Stromal cell of bone marrow (primary cell): ENCODE measurements around the gene SDC1.

ENCODE experiments used
- DNase-seq: peaks from one replicate; pipeline ENCODE4 v3.0.0-alpha.2; 2012; ENCODE audit warnings: low read depth

The SDC1 gene

DNA sequence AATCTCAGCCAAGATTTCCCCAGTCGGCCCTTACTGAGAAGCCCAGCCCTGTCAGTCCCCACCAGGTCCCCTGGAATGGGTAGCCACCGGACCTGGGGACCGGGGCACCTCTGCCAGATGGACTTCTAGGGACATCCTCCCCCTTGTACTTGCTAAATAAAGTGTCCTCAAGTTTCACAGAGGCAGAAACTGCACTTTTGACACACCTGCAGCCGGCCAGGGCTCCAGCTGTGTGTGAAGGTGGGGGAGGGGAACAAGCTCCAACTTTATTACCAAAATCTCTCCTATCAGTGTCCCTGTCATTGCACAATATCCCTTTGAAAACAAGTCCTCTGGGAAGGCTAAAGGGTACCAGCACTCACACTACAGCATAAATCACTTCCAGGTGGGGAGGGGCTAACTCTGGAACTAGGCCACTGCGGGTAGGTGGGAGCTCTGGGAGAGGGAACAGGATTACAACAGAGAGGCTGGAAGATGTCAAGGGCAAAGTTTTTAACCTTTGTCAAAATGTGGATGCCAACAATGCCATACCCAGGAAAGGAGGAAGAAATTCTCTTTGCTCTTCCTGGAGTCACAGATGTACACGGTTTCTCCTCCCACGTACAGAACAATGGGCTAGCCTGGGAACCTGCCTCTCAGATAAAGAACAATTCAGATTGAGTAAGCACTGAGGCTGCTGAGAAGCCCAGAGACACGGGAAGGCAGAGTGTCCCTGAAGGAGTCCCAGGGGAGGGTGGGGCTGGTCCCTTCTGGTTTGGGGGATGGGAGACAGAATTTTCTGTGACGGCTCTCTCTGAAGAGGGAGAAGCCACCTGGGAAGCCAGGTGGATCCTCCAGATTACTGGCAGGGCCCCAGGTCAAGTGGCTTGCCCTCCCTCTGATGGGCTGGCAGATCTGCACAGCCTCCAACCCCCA, 11.0 kb downstream of the SDC1 start:
- no peak for DNase-seq

DNA sequence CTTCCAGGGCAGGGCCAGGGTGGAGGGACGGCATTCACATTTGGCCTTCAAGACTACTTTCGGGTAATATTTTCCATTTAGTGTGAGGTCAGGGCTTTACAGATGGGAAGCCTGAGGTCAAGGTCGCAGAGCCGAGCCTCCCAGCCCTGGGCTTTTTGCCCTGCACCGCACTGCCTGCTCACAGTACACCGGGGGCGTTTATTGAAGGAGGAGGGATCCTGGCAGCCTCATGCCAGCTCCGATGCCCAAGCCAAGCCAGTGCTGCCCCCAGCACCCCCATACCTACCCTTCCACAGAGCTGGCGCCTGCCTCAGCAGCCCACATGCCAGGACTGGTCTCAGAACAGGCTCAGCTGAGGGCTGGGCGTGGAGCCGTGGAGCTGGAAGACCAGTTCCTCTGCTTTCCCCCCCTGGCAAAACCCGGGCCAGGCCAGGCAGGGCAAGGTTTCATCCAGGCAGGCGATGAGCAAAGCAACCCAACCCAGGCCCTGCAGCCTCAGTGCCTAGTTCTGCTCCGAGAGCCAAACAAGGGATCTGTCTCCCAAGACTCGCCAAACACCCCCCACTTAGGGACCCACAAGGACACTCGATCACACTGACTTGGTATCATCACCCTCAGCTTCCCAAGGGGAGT, 11.9 kb downstream of the SDC1 start:
- DNase-seq, result no peak

DNA sequence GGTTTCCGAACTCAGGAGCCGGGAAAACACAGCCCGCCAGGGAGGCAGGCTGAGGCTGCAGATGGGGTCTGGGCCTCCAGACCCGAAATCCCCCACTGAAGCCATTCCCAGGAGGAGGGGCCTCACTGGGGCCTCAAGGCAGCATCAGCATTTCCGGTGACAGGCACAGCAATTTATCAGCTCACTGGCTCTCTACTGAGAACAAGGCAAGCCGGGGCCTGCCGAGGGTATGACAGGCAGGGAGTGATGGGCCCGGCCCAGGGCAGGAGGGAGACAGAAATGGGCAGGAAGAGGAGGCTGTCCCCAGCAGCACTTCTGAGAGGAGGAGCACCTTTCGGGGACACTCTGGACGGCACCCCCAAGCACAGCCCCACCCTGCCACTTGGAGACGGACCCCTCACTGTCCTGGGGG, 12.5 kb downstream of the SDC1 start:
- DNase-seq, result no peak

DNA sequence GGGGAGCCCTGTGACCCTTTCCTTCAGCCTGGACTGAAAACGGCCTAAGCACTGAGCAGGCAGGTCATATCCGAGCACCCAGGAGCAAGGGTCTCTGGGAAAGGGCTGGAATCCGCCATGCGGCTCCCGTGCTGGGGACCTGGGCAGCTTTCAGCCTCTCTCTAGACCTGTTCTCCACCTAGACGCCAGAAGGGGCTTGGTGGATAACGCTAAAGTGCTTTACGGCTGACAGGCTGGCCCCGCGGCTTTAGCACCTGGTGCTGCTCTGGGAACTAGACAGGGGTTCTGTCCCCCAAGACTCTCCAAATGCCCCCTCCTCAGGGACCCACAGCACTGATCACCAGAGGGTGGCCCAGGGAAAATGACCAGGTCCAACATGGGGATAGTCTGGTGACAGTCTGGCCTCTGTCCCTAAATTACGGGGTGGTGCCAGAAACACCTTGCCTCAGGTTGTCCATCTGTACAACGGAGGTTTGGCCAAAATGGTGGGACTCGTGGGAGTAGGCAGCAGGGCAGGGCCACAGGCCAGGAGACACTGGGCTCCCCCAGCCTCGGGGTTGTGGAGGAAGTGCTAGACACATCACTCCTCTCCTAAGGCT, 13.0 kb downstream of the SDC1 start:
- no peak for DNase-seq

DNA sequence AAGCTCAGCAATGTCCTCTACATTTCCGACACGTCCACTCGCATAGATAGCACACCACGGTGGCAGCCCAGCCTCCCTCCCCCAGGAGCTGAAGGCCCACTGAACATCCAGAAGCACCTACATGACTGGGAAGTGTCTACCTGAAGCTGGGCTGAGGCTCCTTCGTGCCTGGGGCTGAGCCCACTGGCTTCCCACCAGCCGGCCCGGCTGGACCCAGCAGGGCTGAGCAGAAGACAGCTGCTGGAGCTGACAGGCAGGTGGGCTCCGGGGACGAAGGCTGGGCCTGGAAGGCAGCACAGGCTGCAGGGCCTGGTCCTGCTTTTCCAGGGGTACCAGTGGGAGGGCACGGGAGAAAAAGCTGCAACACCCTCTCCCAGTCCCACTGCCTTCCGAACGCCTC, 13.5 kb downstream of the SDC1 start:
- DNase-seq, result no peak

DNA sequence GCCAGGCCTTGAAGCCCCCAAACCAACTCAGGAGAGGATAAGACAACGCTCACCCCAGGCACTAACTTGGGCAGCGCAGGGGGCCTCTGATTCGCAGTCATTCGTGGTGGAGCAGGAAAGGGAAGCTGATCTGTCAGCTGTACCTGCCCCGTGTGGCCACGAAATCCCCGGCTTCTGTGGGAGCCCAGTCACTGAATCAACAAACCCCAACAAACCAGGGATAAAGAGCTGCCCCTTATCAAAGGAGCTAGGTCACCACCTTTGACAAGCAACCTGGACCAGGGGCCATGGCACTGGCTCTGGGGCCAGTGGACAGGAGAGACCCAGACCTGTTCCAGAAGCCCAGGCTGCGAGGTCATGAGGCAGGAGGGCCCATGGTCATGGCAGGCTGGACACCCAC, 14.5 kb downstream of the SDC1 start:
- DNase-seq, result no peak

DNA sequence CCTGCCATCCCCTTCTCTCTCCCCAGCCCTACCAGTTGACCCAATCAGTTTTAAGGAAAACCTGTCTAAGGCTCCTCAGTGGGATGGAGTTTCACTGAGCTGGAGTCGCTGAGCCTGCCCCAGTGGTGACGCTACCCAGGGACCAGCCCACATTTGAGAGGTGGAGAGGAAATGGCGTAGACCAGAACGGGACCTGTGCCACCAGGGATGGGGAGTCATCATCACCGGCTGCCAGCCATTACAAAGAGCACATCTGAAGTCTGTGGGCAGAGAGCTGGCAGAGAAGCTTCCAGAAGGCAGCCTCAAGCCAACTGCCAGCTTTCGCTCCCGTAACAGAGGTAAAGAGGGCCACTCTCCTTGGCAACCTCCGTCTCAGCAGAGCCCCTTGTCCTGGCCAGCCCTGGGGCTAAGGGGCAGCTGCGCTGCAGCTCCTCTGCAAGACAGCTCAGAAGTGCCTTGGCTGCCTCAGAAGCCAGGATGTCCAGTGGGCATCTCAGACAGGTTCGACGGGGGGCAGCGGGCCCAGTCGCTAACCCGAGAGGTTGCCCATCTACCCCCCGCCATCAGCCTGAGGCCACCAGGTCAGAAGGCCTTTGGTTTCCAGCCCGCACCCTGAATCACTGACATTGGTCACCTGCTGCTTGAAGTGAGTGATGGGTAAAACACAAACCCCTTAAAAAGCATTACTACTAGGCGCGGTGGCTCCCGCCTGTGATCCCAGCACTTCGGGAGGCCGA, 15.4 kb downstream of the SDC1 start:
- DNase-seq, result no peak

DNA sequence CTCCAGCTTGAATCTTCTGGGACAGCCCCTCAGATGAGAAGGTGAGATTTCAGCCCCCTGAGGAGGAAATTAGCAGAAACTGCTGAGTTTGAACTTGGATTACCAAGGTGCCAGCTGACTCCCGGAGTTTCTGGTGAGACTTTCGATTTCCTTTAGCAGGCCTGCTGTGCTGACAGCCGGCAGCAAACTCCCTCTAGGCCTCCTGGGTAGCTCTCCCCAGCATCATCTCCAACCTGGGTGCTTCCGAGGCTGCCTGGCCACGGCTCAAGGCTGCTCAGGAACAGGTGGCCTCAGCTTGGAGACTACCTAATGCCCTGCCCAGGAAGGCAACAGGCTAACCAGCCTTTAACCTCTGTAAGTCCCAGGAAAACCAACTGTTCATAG, 16.5 kb downstream of the SDC1 start:
- no peak for DNase-seq

DNA sequence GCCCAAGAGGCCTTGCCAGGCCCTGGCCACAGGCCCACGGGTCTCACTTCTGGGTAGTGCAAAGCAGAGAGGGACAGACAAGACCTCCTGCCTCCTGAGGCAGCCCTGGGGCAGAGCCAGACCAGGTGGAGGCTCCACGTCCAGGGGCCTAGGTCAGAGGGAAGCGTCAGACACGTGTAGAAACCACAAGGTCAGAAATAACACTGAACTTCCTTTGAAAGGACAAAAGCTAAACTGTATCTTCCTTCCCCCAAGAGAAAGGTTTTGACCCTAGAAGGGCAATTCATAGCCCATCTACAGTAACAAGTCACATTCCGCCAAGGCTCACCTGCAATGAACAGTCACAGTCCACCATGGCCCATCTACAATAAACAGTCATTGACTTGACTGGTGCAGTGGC, 17.9 kb downstream of the SDC1 start:
- no peak for DNase-seq

DNA sequence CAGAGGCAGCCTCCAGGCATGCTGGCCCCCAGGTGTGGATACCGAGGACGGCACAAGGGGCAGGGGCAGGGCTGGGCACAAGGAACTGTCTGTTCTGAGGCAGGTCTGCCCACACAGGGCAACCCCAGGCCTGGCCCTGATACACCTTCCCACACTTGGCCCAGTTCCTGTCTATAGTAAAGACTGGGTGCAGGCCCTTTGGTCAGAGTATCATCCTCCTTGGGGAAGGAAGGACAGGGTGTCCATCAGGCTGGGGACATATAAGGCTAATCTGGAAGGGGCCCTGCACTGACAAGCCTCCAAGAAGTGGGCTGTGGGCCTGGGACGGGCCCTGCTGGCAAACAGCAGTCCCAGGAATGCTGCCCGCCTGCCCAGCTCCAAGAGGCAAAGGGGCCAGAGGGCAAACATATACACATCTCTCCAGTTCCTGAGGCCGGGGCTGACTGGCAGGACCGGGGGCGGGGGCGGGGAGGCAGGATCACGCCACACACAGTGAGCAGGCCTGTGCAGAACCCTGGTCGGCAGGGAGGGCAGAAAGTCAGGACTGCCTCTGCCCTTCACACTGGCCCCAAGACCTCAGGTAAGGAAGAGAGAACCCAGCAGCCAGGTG, 18.9 kb downstream of the SDC1 start:
- no peak for DNase-seq

DNA sequence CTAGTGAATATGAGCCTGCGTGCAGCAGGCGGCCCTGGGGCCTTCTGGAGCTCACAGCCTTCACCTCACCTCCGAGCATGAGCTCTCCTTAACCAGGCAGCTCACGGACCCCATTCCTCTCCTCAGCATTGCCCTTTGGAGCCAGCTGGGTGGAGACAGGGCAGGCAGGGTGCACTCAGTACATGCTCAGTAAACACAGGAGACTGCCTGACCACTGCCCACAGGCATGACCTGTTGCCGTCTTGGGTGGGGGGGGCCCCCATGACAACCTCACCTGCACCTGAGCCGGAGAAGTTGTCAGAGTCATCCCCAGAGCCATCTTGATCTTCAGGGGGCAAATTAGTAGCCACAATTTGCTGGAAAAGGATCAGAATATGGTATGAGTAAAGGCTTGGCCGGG, 19.9 kb downstream of the SDC1 start:
- no peak for DNase-seq

DNA sequence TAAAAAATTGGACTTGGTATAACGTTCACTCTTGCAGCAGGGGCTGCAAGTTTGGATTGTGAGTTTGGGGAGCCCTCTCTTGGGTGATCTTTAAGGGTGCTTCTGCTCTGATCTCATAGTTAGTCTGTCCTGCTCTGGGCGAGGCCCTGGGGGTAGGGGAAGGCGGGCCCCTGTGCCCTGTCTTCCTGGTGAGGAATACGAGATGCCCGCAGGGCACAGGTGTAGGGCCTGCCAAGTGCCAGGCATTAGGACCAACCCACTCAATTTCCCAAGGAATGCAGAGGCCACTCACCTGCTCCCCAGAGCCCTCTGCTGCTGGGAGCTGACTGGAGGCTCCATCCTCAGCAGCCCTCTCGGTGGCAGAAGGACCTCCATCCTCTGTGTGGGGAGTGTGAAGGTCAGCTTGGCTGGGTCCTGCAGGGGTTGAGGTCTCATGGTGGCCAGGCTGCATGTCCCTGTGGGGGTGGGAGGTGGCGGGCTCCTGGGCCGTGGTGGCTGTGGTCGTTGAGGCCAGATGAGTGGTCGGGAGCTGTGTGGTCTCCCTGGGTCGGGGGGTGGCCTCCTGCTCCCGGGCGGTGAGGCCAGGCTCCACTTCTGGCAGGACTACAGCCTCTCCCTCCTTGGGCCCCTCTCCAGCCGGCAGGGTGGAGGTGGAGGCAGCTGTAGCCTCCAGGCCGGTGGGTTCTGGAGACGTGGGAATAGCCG, 21.3 kb downstream of the SDC1 start:
- no peak for DNase-seq

DNA sequence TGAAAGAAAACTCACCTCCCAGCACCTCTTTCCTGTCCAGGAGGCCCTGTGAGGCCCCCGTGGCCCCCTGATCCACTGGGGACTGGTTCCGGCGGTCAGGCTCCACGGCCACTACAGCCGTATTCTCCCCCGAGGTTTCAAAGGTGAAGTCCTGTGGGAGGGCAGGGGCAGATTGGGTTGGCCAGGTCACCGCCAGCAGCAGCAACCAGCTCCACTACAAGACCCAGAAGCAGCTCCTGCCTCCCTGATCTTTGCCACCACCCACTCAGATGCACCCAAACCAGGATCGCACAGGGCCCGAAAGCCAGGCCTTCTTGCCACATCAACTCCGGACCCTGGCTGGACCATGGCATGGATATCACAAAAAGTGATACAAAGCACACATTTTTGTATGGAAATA, 21.9 kb downstream of the SDC1 start:
- DNase-seq, result no peak

DNA sequence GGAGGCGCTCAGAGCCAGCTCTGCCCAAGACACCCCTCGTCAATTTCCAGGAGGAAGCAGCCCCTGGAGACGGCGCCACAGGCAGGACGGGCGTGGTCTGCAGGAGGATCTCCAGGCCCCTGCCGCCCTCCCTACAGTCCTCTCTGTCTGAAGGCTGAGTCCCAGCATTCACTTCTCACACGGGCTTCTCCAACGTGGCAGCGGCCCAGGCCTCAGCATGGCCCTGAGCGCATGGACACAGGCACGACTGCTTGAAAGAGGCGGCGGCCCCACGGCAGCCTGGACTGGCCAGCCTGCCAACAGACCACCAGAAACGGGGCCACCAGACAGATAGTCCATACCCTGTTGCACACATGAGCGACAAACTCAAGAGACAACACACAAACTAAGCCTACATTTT, 23.3 kb downstream of the SDC1 start:
- no peak for DNase-seq

DNA sequence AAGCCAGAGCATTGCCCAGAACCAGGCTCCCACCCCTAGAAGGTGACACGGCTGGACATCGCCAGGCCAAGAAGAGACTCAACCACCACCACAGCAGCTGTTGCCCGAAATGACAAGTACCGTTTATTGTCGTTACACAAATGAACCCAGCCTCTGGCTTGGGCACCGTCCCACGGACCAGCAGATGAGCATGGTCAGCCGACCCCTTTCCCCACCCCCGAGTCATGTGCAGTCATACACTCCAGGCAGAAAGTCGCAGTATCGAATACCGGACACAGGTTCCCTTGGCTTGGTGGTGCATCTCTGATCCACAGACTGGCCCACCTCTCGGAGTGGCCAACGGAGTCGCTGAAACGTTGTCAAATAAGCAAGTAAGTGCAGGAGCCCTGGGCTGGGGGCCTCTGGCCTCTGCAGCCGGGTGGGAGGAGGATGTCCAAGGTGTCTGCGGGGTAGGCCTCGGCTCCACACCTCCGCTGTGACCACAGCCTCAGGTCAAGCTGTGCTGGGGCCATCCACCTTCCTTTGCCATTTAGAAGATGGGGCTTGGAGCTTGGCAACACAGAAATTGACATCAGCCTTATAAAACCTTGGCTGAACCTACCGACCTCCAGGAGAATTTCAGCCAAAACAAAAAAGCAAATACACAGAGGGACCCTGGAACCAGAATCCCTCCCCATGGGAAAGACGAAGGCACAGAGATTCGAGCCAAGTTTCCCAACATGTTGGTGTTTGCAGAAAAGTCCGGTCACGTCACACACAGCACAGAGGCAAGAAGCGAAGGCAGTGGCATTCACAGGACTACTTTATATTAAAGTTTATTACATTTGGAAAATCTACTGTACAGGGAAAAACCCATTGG, 24.0 kb downstream of the SDC1 start:
- DNase-seq, result no peak

DNA sequence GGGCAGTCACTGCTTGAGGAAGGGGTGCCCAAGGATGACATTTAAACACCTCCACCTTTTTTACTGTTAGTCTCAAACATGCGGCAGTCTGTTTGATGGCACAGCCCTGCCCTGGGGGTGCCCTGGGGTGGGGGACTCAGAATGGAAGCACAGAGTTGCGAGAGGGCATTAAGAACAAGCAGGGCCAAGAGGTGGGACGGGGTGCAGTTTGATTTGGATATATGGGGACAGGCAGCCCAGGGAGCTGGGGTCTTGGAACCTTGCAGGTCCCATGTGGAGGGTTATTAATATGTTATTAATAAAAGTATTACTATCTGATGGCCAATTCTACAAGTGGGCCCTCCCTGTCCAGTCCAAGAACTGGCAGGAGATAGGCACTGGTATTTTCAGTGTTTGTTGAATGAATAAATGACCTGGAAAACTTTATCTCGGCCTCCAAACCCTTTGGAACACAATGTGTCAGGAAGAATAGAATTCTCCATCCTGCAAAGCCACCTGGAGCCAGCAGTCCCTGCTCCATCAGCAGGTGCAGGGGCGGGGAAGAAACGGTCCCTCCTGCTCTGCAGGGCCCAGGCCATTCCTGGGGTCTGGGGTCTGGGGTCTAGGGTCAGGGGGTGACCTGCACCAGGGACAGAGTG, 25.2 kb downstream of the SDC1 start:
- DNase-seq, result no peak

DNA sequence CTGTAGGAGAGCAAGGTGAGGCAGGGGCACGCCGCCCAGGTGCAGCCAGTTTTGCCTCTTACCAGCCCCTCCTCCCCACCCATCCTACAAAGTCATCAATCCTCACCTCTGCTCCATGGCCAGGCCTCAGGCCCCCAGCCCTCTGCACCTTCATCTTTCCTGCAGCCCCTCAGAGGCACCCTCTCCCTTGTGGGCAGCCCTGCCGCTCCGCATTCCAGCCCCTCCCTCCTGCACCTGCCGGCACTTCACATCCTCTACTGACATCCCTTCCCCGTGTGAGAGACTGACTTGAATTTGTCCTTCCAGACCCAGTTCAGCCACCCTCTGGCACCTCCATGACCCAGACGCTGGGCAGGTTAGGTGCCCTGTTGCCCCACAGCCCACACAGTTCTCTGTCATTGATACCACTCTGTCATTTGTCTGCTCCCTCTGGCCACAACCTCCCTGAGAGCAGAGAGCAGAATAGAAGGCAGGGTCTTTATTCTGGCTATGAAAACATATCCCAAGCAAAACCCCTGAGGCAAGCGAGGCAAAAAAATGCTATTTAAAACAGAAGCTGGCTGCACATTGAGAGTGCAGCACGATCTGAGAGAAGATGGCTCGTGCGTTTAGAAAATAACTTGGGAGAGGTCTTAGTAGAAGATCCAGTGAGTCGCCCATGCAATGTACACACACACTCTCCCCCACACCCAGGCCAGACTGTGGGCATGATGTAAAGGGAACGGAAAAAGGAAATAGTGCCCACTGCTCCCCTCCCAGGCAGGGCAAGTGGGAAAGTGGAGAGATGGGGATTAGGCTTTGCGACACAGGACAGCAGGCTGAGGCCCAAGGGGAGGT, 25.9 kb downstream of the SDC1 start:
- DNase-seq, result no peak

DNA sequence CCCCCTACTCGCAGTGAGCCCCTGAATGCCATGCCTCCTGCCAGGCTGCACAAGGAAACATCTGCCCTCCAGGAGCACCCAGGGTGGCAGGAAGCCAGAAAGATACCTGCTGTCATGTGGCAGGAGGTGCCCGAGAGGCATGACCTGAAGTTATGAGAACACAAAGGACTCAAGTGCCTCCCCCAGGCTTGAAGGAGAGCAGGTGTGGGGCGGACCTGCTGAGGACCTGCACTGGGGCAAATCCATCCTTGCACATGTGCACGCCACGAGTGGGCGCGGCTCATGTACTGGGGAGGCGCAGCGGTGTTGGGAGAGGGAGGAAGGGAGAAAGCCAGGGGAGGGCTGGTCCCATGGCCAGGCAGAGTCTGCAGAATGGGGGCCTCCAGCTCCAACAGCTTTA, 26.9 kb downstream of the SDC1 start:
- no peak for DNase-seq

DNA sequence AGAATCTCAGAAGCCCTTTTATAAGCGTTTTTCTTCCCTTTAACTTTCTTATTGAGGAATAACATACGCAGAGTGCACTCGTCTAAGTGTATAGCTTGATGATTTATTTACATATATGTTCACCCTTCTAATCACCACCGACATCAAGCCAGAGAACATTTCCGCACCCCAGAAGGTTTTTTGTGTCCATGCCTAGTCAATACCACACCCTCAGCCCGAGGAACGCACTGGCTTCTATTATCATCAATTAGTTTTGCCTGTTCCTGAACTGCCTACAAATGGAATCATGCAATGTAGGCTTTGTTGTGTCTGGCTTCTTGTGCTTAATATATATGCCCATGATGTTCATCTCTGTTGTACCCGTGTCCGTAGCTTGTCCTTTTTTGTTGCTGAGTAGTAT, 27.7 kb downstream of the SDC1 start:
- no peak for DNase-seq
